HG02840 (cell line): ENCODE measurements around the gene NDUFB10.

Experiments
- ATAC-seq: cut with Tn5 transposase; IDR thresholded peaks from one replicate; pipeline ENCODE4 v1.9.1; 2021; ENCODE audit warnings: mild to moderate bottlenecking, moderate library complexity, moderate number of reproducible peaks; ENCODE audit not compliant: unreplicated experiment, low FRiP score

NDUFB10 gene

DNA sequence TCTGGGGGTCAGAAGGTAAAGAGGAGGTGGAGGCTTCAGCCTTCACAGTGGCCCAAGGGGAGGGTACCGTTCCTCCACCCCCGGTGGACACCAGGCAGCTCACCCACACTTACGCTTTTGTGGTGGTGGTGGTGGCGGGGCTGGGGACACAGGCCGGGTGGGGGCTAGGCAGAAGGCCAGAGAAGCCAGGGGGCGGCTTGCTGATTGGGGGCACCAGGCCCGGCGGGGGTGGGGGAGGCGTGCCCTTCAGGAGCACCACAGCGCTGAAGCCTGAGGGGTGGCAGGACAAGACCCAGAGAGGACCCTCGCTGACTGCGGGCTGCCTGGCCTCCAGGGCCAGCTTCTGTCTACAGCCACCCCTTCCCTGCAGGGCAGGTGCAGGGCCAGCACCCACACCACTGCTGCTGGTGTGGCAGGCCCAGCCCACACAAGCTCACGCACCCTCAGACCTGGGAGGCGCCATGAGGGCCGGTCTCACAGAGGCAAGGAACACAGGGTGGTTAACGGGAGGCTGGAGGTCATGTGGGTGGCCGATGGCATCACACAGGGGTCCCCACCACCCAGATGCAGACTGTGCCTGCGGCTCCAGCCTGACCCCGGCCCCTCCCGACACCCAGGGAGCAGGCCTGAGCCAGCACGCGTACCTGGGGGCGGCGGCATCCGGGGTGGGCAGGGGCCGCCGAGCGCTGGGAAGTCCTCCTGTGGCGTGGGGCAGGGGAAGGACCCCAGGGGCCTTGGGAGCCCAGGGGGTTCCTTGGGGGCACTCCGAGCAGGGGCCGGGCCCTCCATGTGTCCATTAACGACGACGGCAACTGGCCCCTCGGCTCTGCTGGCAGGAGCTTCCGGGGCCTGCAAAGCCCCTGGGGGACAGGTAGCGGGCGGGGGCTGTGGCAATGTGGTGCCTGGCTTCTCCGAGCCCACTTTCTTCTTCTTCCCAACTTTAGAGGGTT lies 39.8 kb downstream of the NDUFB10 start:
- ATAC-seq = no peak

DNA sequence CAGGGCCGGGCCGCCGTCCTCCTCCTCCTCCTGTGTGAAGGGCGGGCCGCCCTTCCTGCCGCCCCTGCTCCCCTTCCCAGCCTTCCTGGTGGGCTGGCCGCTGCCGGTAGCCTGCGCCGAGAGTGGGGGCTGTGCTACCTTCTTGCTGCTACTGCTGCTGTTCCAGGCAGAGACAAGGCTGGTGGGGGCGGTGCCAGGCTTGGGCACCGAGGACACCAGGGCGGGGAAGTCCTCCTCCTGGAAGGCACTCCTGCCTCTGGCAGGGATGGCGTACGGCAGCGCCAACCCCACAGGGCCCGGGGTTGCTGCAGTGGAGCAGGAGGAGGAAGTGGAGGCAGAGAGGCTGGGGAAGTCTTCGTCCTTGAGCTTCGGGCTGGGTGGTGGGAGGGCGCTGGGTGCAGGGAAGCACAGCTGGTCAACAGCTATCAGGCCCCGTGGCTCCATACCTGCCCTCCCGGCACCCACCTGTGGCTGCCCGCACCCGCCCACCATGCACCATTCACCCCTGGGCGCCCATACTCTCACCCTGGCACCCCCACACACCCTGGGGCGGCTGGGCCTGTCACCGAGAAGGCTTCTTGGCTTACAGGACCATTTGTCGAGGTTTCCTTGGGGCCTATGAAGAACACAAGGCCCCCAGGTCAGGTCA lies 40.7 kb downstream of the NDUFB10 start:
- ATAC-seq = no peak

DNA sequence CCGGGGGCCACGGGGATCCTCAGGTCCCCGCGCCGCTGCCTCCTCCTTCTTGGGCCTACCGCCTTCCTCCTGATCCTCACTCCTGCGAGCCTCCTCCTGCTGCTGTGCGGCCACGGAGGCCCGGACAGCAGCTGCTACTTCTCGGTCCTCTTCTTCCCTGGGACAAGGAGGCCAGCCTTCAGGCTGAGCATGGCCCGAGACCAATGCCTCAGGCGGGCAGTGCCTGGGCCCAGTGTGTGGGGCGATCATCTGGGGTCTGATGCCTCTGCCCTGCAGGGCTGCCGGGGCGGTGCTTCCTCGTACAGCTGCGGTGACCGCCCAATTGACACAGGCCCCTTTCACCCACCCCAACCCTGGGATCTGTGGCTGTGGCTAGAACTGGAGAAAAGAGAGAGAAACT lies 41.7 kb downstream of the NDUFB10 start:
- no peak for ATAC-seq

DNA sequence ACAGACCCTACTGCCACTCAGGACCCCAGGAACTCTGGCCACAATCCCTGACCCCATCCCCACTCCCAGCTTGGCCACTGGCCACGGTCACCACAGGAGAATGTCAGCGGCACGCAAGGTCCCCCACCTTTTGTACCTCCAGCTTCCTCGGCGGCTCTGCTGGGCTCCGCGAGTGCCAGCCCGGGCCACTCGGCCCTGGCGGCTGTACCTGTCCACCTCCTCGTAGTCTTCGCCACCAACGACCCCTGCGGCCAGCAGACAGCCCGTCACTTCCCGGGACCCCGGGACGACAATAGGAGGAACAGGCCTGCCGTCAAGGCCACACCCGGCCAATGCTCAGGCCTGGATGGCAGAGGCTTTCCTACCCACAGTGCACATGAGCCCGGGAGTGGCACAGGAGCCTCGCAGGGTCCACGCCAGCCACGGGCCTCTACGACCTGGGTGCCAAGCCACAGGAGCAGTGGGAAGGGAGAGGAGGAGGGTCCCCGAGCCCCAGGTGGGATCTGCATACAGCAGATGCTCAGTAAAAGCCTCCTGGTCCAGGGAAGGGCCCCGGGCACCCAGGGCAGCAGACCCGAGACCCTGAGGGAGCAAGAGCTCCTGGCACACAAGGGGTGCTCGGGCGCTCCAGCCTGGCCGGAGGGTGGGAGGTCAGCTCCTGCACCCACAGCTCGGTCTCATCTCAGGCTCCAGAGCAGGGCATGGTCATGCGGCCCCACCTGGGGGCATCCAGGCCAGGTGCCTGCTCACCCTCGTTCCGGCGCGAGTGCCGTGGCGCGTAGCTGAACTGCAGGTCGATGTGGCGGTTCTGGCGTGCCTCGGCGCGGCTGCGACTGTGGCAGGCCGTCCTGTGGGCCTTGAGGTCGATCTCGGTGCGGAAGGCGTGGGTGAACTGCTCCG lies 42.4 kb downstream of the NDUFB10 start:
- ATAC-seq = no peak

DNA sequence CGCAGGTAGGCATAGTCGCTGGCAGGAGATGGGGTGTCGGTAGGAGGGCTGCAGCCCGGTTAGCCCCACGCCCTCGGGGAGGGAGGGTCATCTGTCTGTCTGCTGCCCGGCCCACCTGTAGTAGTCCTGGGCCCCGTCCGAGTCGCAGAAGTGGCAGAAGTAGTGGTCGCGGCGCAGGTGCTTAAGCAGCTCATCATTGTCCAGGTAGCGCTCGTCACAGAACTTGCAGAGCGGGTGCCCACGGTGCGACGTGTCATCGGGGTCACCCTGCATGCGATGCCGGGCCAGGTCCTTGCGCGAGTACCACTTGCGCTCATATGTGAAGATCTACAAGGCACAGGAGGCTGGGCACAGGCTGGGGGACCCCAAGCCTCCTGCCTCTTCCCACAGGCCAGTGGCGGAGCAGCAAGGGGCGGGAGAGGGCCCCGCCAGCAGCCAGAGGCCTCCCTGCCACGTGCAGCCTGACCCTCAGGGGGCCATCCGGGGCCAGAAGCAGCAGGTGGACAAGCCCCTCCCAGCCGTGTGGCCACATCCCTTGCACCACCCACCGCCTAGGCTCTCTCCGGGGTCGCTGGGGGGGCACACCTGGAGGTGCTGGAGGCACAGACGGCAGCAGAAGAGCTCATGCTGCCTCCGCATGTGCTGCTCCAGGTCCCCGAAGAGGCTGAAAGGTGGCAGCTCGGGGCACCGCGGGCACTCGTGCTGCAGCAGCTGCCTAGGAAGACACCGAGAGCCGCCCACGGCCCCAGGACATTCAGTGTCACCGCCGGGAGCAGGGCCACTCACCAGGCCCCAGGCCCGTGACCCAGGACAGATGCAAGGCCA lies 43.3 kb downstream of the NDUFB10 start:
- no peak for ATAC-seq

DNA sequence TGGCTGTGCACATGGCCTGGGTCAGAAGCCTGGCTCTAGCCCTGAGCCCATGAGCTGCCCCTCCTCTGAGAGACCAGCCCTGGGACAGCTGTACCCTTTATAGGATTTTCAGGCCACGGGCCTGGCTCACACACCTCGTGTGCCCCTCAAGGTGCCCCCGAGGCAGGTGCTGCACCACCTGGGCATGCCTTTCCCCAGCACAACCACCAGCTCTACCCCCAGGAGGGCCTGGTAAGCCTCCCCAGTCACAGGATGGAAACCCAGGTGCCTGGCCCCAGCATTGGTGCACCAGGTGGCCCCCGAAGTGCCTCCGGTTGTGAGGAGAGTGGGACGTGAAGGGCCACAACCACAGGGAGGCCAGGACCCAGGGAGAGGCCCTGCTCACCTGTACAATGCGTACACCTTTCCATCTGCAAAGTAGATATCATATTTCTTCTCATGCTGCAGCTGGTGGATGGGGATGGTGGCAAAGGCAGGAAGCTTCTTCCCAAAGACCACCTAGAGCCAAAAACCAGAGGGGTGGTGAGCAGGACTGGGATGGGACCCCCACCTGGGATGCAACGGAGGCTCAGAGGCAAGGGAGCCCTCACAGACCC lies 44.0 kb downstream of the NDUFB10 start:
- ATAC-seq = no peak

DNA sequence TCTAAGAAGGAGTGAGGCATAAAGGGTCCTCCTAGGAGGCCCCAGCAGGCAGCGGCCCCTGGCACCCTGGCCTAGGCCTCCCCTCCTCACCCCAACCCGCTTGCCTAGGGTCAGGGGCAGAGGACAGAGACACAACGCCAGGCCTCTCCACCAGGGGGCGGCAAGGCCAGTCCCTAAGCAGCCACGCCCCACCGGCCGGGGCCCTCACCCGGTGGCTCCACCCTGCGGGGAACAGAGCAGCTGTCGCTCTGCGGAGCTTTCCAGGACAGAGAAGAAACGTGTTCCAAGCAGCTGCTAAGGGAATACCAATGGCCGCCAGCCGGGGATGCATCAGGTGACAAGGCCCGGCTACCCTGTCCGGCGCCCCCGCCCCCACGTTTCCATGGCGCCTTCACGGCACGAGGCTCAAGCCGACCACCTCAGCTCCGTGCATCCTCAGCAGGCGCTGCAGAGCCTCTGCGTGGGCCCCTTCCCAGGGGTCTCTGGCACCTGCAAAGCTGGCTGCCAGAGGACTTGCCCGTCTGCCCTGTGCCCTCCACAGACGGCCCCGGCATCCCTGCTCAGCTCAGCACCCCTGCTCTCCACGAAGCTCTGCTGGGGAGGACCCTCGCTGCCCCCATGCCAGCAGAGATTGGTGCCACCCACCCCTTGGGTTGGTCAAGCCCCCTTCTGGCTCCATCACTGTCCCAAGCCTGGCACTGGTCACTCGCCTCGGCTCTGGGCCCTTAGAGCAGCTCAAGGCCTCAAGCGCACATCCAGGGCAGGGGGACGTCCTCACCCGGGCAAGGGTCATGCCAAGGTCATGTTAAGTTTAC lies 44.7 kb downstream of the NDUFB10 start:
- ATAC-seq = no peak

DNA sequence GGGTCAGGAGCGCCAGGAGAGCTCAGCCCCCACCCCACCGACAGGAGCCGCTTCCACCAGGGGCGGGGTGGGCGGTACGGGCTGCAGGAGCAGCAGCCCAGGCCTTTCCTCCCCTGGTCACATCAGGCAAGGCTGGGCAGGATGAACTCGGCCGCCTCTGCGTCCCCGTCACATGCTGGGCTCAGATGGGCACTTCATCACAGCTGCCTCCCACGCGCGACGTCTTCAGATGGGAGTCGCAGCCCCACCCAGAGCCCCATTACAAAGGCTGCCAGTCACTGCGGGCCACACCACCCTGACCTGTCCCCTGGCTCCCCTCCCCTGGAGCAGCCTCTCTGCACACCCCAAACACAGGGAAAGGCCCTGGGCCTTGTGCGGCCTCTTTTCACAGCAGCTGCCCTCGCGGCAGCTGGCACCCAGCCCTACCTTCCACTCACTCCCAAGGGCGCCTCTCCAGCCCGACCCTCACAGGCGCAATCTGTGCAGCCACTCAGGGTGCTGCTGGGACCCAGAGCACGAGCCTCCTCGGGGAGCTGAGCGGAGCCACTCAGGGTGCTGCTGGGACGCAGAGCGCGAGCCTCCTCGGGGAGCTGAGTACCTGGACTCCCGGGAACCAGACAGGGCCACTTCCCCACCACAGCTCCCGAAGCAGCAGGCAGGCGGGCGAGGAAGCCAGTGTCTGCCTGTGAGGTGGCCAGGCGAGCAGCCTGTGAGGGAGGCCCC lies 45.6 kb downstream of the NDUFB10 start:
- ATAC-seq = no peak

DNA sequence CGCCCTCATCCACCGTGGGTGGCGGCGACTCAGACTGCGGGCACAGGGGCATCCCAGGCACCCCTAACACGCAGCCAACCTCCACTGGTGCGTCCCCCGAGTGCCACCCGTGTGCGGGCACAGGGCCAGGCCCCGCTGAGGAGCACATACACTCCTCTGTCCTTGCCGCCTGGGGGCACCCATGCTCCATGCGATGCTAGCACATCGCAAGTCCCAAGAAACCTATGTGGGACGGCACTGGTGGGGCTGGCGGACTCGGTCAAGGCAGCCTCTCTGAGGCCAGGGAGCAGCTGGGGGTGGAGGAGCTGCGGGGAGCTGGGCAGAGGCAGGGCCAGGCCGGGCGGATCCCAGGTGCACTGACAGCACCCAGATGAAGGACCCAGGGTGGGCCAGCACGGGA lies 46.3 kb downstream of the NDUFB10 start:
- no peak for ATAC-seq

DNA sequence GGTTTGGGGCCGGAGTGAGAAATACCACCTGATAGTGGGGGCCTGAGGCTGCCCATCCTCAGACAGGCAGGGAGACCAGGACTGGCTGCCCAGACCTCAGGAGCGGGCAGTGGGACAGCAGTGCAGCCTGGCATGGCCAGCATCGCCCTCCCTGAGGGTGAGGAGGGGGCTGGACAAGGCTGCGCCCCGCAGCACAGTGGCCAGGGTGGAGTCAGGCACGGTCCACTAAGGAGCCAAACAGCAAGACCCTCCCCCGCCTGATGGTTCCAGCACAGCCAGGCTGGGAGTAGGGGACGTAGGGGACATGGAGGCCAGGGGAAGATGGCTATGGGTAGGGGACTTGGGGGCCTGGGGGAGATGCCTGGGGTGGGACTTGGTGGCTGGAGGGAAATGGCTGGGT lies 47.0 kb downstream of the NDUFB10 start:
- no peak for ATAC-seq

DNA sequence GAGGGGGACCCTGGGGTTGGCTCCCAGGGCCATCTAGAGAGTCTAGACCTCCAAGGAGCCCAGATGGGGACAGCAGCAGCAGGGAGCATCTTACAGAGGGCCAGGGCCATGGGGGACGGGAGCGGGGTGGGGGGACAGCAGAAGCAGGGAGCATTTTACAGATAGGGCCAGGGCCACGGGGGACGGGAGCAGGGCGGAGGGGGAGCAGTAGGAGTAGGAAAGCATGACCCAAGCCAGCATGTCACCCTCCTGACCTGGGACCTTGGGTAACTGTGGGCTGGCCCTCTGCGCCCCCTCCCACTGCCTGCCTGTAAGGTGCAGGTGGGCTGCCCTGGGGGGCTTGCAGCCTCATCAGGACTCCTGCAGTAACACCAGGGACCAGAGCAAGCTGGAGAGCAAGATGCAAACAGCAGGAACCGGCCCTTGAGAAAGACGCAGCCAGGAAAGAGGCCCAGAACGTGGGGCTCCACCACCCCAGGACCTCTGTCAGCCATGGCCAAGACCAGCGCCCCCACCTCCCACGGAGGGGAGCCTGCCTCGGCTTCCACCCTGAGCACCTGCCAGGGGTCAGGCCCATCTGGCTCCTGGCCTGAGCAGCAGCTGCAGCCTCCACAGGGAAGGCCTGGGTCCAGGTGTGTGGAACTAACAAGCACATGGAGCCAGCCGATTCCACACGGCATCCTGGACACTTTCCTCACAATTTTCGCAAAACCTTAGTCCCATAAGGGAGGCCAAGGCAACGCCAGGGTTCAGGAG lies 47.9 kb downstream of the NDUFB10 start:
- no peak for ATAC-seq

DNA sequence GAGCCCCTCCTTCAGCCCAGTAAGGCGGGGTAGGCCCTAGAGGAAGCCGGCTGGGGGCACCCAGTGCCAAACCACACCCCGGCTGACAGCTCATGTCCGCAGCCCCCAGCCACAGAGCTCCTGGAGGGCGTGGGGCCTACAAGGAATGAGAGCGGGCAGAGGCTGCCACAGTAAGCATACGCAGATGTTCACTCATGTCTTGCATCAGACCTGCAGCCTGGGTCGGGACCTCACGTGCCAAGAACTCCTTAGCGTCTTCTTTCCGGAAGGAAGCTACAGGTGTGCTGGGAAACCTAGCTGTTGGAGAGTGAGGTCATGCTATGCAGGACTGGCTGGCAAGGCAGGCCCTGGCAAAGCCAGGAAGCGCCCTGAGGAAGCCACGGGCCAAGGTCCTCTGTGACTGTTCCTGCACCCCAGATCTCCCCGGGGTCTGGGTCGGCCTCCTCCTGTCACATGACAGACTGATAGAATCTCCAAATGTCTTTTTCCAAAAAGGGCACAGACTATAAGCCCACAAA lies 48.7 kb downstream of the NDUFB10 start:
- no peak for ATAC-seq

DNA sequence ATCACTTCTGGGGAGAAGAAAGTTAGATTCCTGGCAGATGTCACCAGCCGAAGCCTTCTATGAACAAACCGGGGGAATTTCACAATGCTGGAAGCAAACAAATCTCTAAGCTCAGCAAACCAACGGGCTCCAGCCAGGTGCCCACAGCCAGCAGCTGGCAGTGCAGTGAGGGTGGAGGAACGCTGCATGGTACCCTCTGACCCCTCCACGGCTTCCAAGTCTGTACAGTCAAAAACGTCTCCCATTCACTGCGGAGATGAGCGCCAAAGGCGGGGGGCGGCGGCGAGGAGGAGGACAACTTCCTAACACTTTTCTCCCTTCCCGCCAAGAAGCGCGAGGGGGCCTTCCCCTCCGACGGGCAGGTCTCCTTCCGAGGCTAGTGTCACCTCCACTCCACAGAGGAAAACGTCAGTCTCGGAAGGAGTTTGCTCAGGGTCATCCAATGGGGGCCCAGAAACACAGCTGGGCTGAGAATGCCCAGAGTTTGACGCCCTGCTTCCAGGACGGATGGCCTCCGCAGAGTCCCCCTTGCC lies 49.4 kb downstream of the NDUFB10 start:
- ATAC-seq = no peak

DNA sequence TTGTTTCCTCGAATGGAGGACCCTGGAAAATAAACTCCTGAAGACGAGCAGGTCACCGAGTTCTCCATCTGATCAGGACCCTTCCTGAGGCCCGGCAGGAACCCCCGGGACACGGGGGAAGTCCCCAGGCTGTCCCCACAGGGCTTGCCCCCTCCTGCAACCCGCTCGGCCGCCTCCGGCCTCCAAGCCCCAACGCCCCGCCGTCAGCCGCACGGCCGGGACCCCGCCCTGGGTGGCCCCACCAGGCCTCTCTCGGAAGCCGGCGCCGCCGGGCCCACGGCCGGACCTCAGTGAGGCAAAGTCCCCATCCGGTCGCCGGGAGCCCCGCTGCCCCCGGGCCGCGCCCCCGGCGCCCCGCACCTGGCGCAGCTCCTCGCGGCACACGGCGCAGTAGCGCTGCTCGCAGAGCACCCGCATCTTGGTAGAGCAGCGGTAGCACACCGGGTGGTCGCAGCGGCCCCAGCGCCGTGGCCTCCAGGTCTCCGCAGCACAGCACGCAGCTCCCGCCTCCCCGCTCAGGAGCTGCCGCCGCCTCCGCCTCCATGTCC lies 49.9 kb downstream of the NDUFB10 start:
- ATAC-seq = no peak

DNA sequence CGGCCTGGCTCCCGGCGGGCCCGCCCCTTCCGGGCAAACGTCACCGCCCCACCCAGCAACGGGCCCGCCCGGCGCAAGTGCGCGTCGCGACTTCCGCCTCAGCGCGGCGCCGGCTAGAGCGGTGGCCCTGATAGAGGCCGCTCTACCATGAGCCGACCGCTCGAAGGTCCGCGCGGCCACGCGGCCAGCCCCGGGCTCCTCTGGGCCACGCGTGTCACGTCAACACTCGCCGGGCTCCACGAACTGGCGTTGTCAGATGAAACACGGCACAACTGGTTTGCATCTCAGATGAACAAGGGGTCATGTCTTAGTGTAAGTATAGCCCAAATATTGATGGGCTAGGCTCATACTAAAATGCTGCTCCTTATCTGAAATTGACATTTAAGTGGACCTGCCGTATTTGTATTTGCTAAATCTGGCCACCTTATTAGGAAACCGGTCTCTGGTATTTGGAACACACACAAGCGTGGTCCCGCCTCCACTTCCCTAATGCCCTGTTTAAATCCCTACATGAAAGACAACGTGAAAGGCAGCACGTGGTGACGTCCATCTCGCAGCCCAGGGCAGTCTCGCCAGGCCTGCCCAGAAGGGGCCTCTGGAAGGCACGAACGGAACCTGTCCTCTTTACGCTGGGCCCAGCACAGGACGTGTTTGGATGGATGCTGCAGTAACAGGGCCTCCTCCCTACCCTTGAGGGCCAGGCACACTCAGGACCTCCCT lies 50.6 kb downstream of the NDUFB10 start, which contains the start of gene ZNF598:
Gene ZNF598 (minus strand): TSS at position 31 of the 720 bp plus-strand sequence.
- no peak for ATAC-seq
